Measurements from ENCODE around the gene TREX2.

The TREX2 gene

DNA sequence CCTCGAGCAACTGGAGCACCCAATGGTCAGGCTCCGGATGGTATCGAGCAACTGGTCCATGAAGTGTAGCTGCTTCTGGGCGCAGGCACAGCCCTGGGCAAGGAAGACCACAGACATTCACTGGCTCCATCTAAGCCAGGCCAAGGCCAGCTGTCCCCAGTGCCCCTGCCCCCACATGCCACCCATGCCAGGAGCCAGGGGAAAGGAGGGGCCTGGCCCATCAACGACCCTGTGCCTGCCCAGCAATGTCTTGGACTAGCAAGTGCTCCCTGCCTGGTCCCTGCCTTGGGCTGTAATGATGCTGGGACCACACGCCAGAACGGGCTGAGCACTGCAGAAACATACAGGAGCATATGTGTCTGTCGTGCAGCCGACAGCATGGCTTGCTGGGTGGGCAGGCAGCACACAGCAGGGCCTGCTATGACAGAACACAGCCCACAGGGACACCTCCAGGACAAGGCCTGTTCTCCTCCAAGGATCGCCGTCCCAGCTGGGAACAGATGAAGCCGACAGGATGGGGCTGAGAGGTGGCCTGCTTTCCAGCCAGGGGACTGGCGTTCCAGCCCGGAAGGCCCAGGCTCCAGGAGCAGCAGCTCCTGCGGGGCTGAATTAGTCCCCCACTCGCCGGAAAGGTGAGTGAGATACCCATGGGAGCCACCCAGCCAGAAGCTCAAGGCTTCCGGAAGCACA, 11.4 kb upstream of the TREX2 start:
- 87% methylated on average over 18 of the region's 18 CpGs for WGBS (ENCODE audit: insufficient coverage)

GRCh38 chrX:153456704-153457103, 10.8 kb upstream of the TREX2 start:
- H3K9me3 ChIP-seq (ENCODE audit: control extremely low read depth in 1 of 5, control insufficient read depth in 4 of 5, insufficient read depth in 2 of 5, low read depth in 1 of 5, low read length in 4 of 5): peaks cover 0 to 2% (median 0%) of the 10 kb centered on the region in 5 experiments
- H3K27ac ChIP-seq (ENCODE audit: insufficient read depth in 1 of 2, low read depth in 1 of 2, low read length in 2 of 2, poor library complexity in 1 of 2, severe bottlenecking in 2 of 2): no peak overlapping the region
- POLR2A ChIA-PET: no interaction called here
- peaks cover 0 to 36% (median 18%) of the 10 kb centered on the region in 4 experiments for H3K36me3 ChIP-seq (ENCODE audit: control insufficient read depth in 4 of 4, insufficient read depth in 4 of 4, low read length in 3 of 4)
- 94% methylated on average over 8 of the region's 9 CpGs for WGBS (ENCODE audit: insufficient coverage)
- H3K4me1 ChIP-seq (ENCODE audit: control extremely low read depth in 1 of 4, control insufficient read depth in 4 of 4, insufficient read depth in 4 of 4, low read length in 3 of 4): no peaks in the 10 kb centered on the region
- DNase-seq: no peak
- CTCF ChIA-PET: interaction anchor here (0.9 to 2.3 kb wide), 2 partner anchors 38 to 50 kb away, joined by 3 to 5 read pairs; no protein-coding TSS in a partner anchor
- peaks cover 0 to 2% (median 0%) of the 10 kb centered on the region in 5 experiments for H3K27me3 ChIP-seq (replicated peaks in 2 of 5; ENCODE audit: control insufficient read depth in 4 of 5, insufficient read depth in 5 of 5, low read length in 4 of 5)
- no peak overlapping the region for H3K4me3 ChIP-seq (ENCODE audit: control insufficient read depth in 1 of 7, extremely low read depth in 1 of 7, insufficient read depth in 4 of 7, low read depth in 2 of 7, low read length in 6 of 7)

More for the DNA sequence above, 11.4 kb upstream of the TREX2 start:
- no peaks in the 10 kb centered on the region for H3K4me1 ChIP-seq (ENCODE audit: control extremely low read depth in 1 of 4, control insufficient read depth in 4 of 4, insufficient read depth in 4 of 4, low read length in 3 of 4)
- no peak for DNase-seq
- ChIA-PET POLR2A (no interaction called here), CTCF (interaction anchor here (0.9 to 2.3 kb wide), 2 partner anchors 39 to 49 kb away, joined by 3 to 5 read pairs; no protein-coding TSS in a partner anchor)
- H3K27me3 ChIP-seq (replicated peaks in 2 of 5; ENCODE audit: control insufficient read depth in 4 of 5, insufficient read depth in 5 of 5, low read length in 4 of 5): peaks cover 0 to 2% (median 0%) of the 10 kb centered on the region in 5 experiments
- H3K27ac ChIP-seq (ENCODE audit: insufficient read depth in 1 of 2, low read depth in 1 of 2, low read length in 2 of 2, poor library complexity in 1 of 2, severe bottlenecking in 2 of 2): no peak overlapping the region
- H3K4me3 ChIP-seq (ENCODE audit: control insufficient read depth in 1 of 7, extremely low read depth in 1 of 7, insufficient read depth in 4 of 7, low read depth in 2 of 7, low read length in 6 of 7): no peak overlapping the region
- H3K36me3 ChIP-seq (ENCODE audit: control insufficient read depth in 4 of 4, insufficient read depth in 4 of 4, low read length in 3 of 4): peaks cover 0 to 35% (median 19%) of the 10 kb centered on the region in 4 experiments
- peaks cover 0 to 2% (median 0%) of the 10 kb centered on the region in 5 experiments for H3K9me3 ChIP-seq (ENCODE audit: control extremely low read depth in 1 of 5, control insufficient read depth in 4 of 5, insufficient read depth in 2 of 5, low read depth in 1 of 5, low read length in 4 of 5)

- Histone ChIP-seq H3K36me3 (ENCODE audit: control insufficient read depth in 4 of 4, insufficient read depth in 4 of 4, low read length in 3 of 4) (peaks cover 0 to 39% (median 19%) of the 10 kb centered on the region in 4 experiments), H3K4me1 (ENCODE audit: control extremely low read depth in 1 of 4, control insufficient read depth in 4 of 4, insufficient read depth in 4 of 4, low read length in 3 of 4) (no peaks in the 10 kb centered on the region), H3K27me3 (replicated peaks in 2 of 5; ENCODE audit: control insufficient read depth in 4 of 5, insufficient read depth in 5 of 5, low read length in 4 of 5) (peaks cover 0 to 2% (median 0%) of the 10 kb centered on the region in 5 experiments), H3K27ac (ENCODE audit: insufficient read depth in 1 of 2, low read depth in 1 of 2, low read length in 2 of 2, poor library complexity in 1 of 2, severe bottlenecking in 2 of 2) (no peak overlapping the region), H3K4me3 (ENCODE audit: control insufficient read depth in 1 of 7, extremely low read depth in 1 of 7, insufficient read depth in 4 of 7, low read depth in 2 of 7, low read length in 6 of 7) (no peak overlapping the region), H3K9me3 (ENCODE audit: control extremely low read depth in 1 of 5, control insufficient read depth in 4 of 5, insufficient read depth in 2 of 5, low read depth in 1 of 5, low read length in 4 of 5) (peaks cover 0 to 2% (median 0%) of the 10 kb centered on the region in 5 experiments)
- DNase-seq: no peak
- 93% methylated on average over 12 of the region's 12 CpGs for WGBS (ENCODE audit: insufficient coverage)
- POLR2A ChIA-PET: no interaction called here
- CTCF ChIA-PET: interaction anchor here (2.3 kb wide), 1 partner anchor 50 kb away, joined by 5 read pairs; no protein-coding TSS in a partner anchor
Measured at GRCh38 chrX:153456161-153456560, 10.3 kb upstream of the TREX2 start.

DNA sequence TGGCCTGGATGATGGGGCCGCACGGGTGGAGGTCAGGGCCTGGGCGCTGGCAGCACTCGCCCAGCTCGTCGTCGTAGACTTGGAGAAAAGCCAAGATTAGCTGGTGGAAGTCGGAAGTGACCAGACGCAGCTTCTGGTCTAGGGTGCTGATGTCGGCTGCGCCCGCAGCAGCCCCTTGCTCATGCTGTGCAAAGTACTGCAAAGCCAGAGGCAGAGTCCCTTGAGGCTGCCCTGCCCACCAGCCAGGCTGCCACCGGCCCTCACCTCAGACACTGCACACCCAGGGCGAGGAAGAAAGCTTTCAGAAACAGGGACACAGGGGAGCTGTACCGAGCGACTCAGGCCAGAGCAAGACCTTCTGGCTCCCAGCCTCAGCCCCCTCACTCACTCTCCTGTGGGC, 9.7 kb upstream of the TREX2 start:
- Histone ChIP-seq H3K9me3 (ENCODE audit: control extremely low read depth in 1 of 5, control insufficient read depth in 4 of 5, insufficient read depth in 2 of 5, low read depth in 1 of 5, low read length in 4 of 5) (no peaks in the 10 kb centered on the region), H3K27ac (ENCODE audit: insufficient read depth in 1 of 2, low read depth in 1 of 2, low read length in 2 of 2, poor library complexity in 1 of 2, severe bottlenecking in 2 of 2) (no peak overlapping the region), H3K4me1 (ENCODE audit: control extremely low read depth in 1 of 4, control insufficient read depth in 4 of 4, insufficient read depth in 4 of 4, low read length in 3 of 4) (no peaks in the 10 kb centered on the region), H3K36me3 (ENCODE audit: control insufficient read depth in 4 of 4, insufficient read depth in 4 of 4, low read length in 3 of 4) (peaks cover 0 to 41% (median 19%) of the 10 kb centered on the region in 4 experiments), H3K4me3 (ENCODE audit: control insufficient read depth in 1 of 7, extremely low read depth in 1 of 7, insufficient read depth in 4 of 7, low read depth in 2 of 7, low read length in 6 of 7) (no peak overlapping the region), H3K27me3 (replicated peaks in 2 of 5; ENCODE audit: control insufficient read depth in 4 of 5, insufficient read depth in 5 of 5, low read length in 4 of 5) (peaks cover 0 to 5% (median 0%) of the 10 kb centered on the region in 5 experiments)
- WGBS (ENCODE audit: insufficient coverage): 90% methylated on average over 14 of the region's 16 CpGs
- no peak for DNase-seq
- CTCF ChIA-PET: interaction anchor here (2.3 kb wide), 1 partner anchor 51 kb away, joined by 5 read pairs; no protein-coding TSS in a partner anchor
- POLR2A ChIA-PET: no interaction called here

DNA sequence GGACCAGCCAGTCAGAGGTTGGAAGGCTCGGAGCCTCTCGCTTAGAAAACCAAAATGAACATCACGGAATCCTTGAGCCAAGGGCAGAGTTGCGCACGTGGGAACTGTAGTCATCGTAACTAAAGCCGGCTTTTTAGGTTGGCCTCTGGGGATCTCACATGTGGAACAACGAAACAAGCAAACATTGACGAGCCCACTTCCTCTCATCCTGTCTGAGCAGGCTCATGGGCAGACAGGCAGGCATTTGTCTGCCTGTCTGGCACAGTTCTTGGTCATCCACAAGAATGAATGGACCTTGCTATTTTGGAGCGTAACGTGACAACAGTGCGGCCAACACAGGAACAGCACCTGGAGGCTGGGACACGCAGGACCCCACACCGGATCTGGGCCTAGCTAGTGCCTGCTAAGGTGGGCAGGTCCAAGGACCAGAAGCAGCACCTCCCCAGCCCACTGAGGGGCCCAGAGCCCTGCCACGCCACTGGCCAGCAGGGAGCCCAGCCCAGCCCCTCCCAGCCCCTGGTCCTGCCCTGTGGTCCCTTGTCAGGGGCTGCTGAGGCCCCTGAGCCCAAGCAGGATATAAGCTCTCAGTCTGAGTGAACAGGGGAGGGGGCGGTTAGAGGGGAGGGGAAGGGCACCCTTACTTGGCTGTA, 9.2 kb upstream of the TREX2 start:
- Histone ChIP-seq H3K36me3 (ENCODE audit: control insufficient read depth in 4 of 4, insufficient read depth in 4 of 4, low read length in 3 of 4) (peaks cover 0 to 43% (median 19%) of the 10 kb centered on the region in 4 experiments), H3K4me1 (ENCODE audit: control extremely low read depth in 1 of 4, control insufficient read depth in 4 of 4, insufficient read depth in 4 of 4, low read length in 3 of 4) (no peaks in the 10 kb centered on the region), H3K27me3 (replicated peaks in 2 of 5; ENCODE audit: control insufficient read depth in 4 of 5, insufficient read depth in 5 of 5, low read length in 4 of 5) (peaks cover 0 to 6% (median 0%) of the 10 kb centered on the region in 5 experiments), H3K4me3 (ENCODE audit: control insufficient read depth in 1 of 7, extremely low read depth in 1 of 7, insufficient read depth in 4 of 7, low read depth in 2 of 7, low read length in 6 of 7) (no peak overlapping the region), H3K27ac (ENCODE audit: insufficient read depth in 1 of 2, low read depth in 1 of 2, low read length in 2 of 2, poor library complexity in 1 of 2, severe bottlenecking in 2 of 2) (no peak overlapping the region), H3K9me3 (ENCODE audit: control extremely low read depth in 1 of 5, control insufficient read depth in 4 of 5, insufficient read depth in 2 of 5, low read depth in 1 of 5, low read length in 4 of 5) (no peaks in the 10 kb centered on the region)
- no peak for DNase-seq
- CTCF ChIA-PET: no interaction called here
- WGBS (ENCODE audit: insufficient coverage): 90% methylated on average over 16 of the region's 16 CpGs
- POLR2A ChIA-PET: no interaction called here

GRCh38 chrX:153450949-153451277, 5.1 kb upstream of the TREX2 start:
- peaks cover 0 to 14% (median 0%) of the 10 kb centered on the region in 5 experiments for H3K27me3 ChIP-seq (replicated peaks in 2 of 5; ENCODE audit: control insufficient read depth in 4 of 5, insufficient read depth in 5 of 5, low read length in 4 of 5)
- no peak for DNase-seq
- no peaks in the 10 kb centered on the region for H3K9me3 ChIP-seq (ENCODE audit: control extremely low read depth in 1 of 5, control insufficient read depth in 4 of 5, insufficient read depth in 2 of 5, low read depth in 1 of 5, low read length in 4 of 5)
- peaks cover 0 to 2% (median 0%) of the 10 kb centered on the region in 4 experiments for H3K4me1 ChIP-seq (ENCODE audit: control extremely low read depth in 1 of 4, control insufficient read depth in 4 of 4, insufficient read depth in 4 of 4, low read length in 3 of 4)
- ChIA-PET POLR2A (no interaction called here), CTCF (no interaction called here)
- peaks cover 0 to 30% (median 12%) of the 10 kb centered on the region in 4 experiments for H3K36me3 ChIP-seq (ENCODE audit: control insufficient read depth in 4 of 4, insufficient read depth in 4 of 4, low read length in 3 of 4)
- no peak overlapping the region for H3K4me3 ChIP-seq (ENCODE audit: control insufficient read depth in 1 of 7, extremely low read depth in 1 of 7, insufficient read depth in 4 of 7, low read depth in 2 of 7, low read length in 6 of 7)
- H3K27ac ChIP-seq (ENCODE audit: insufficient read depth in 1 of 2, low read depth in 1 of 2, low read length in 2 of 2, poor library complexity in 1 of 2, severe bottlenecking in 2 of 2): no peak overlapping the region
- 85% methylated on average over 6 of the region's 8 CpGs for WGBS (ENCODE audit: insufficient coverage)

Data from common myeloid progenitor, CD34-positive (primary cell).